GM12891 (cell line): ENCODE measurements around the gene RAB1A.
"Not testable (repeated sequence)": the region's sequence is repeated elsewhere in the genome, so short reads cannot be mapped to it uniquely, and the experiment has no call there.

ENCODE experiments used
- POLR2A ChIP-seq: IDR thresholded peaks from 2 replicates; pipeline ENCODE4 v1.6.1; 2011; ENCODE audit warnings: low read depth, low read length, control low read depth
- POLR2AphosphoS5 ChIP-seq: IDR thresholded peaks from 2 replicates; pipeline ENCODE4 v1.6.1; 2011; ENCODE audit warnings: low read depth, low read length, control low read depth

GRCh38 chr2:65132930-65133329, 3.0 kb upstream of the RAB1A start:
- not testable (repeated sequence) for TF ChIP-seq POLR2AphosphoS5, POLR2A
